Inferior parietal cortex (tissue), 1 donor: ENCODE results near the gene DPPA5.
"Not testable (repeated sequence)": the region's sequence is repeated elsewhere in the genome, so short reads cannot be mapped to it uniquely, and the experiment has no call there.

Source experiments
- DNase-seq: peaks from one replicate; pipeline ENCODE4 v3.0.0-alpha.2; 2016; ENCODE audit errors: extremely low spot score

The DPPA5 gene

GRCh38 chr6:73353636-73354593, at the start of gene DPPA5:
Gene DPPA5, minus strand, starts transcription at chr6:73354276. Its CDS starts 51 bp downstream, at chr6:73354225.
- no peak for DNase-seq

- no peak for DNase-seq
Measured at GRCh38 chr6:73400656-73401055, 46.6 kb upstream of the DPPA5 start.

- no peak for DNase-seq
Measured at GRCh38 chr6:73395875-73396274, 41.8 kb upstream of the DPPA5 start.

- no peak for DNase-seq
Measured at GRCh38 chr6:73394577-73395354, 40.7 kb upstream of the DPPA5 start, which contains the start of gene DDX43. Gene DDX43, plus strand, starts transcription at chr6:73394828. Its CDS starts 78 bp downstream, at chr6:73394906.

- no peak for DNase-seq
Measured at GRCh38 chr6:73393278-73393677, 39.2 kb upstream of the DPPA5 start.

GRCh38 chr6:73392188-73392587, 38.1 kb upstream of the DPPA5 start:
- DNase-seq: not testable (repeated sequence)

- DNase-seq: no peak
Measured at GRCh38 chr6:73391675-73392074, 37.6 kb upstream of the DPPA5 start.

GRCh38 chr6:73389854-73390253, 35.8 kb upstream of the DPPA5 start:
- no peak for DNase-seq

GRCh38 chr6:73388800-73389512, 34.9 kb upstream of the DPPA5 start:
- DNase-seq: peak; percentile 44

- no peak for DNase-seq
Measured at GRCh38 chr6:73388433-73388799, 34.3 kb upstream of the DPPA5 start.

- no peak for DNase-seq
Measured at GRCh38 chr6:73382462-73383113, 28.5 kb upstream of the DPPA5 start.

GRCh38 chr6:73381531-73381930, 27.5 kb upstream of the DPPA5 start:
- not testable (repeated sequence) for DNase-seq

GRCh38 chr6:73377225-73377624, 23.1 kb upstream of the DPPA5 start:
- DNase-seq: no peak

GRCh38 chr6:73375216-73375615, 21.1 kb upstream of the DPPA5 start:
- DNase-seq: no peak

- no peak for DNase-seq
Measured at GRCh38 chr6:73372516-73372915, 18.4 kb upstream of the DPPA5 start.

- no peak for DNase-seq
Measured at GRCh38 chr6:73371984-73372383, 17.9 kb upstream of the DPPA5 start.

GRCh38 chr6:73369563-73369962, 15.5 kb upstream of the DPPA5 start, which contains the start of gene OOEP:
Gene OOEP, minus strand, starts transcription at chr6:73369897. Its CDS starts 105 bp downstream, at chr6:73369792.
- DNase-seq: no peak

- DNase-seq: no peak
Measured at GRCh38 chr6:73369157-73369556, 15.1 kb upstream of the DPPA5 start.

- DNase-seq: no peak
Measured at GRCh38 chr6:73368675-73369074, 14.6 kb upstream of the DPPA5 start.

- DNase-seq: no peak
Measured at GRCh38 chr6:73367761-73368355, 13.8 kb upstream of the DPPA5 start.

- DNase-seq: no peak
Measured at GRCh38 chr6:73364549-73364948, 10.5 kb upstream of the DPPA5 start.
